Thyroid gland (tissue), 4 donors: ENCODE results near the gene GRIP1.

Experiments used
- POLR2A ChIP-seq, 2 donors: fragments of 450-650 bp; IDR thresholded peaks; one replicate each; pipeline ENCODE4 v1.6.1; 2017; ENCODE audit warnings: antibody characterized with exemption in 2 of 2, mild to moderate bottlenecking in 2 of 2, moderate library complexity in 1 of 2
- TF ChIP-seq, protein P1 (sequence below), 6 experiments: fragments of 200-600 bp in 3 of 6; fragments of 450-650 bp in 3 of 6; sonication (generic) in 3 of 6; IDR thresholded peaks; one replicate each; pipeline ENCODE4 v1.5.1; 2016 to 2019; ENCODE audit warnings: antibody characterized with exemption in 6 of 6, mild to moderate bottlenecking in 2 of 6, inconsistent platforms in 1 of 6, moderate library complexity in 1 of 6

DNA sequence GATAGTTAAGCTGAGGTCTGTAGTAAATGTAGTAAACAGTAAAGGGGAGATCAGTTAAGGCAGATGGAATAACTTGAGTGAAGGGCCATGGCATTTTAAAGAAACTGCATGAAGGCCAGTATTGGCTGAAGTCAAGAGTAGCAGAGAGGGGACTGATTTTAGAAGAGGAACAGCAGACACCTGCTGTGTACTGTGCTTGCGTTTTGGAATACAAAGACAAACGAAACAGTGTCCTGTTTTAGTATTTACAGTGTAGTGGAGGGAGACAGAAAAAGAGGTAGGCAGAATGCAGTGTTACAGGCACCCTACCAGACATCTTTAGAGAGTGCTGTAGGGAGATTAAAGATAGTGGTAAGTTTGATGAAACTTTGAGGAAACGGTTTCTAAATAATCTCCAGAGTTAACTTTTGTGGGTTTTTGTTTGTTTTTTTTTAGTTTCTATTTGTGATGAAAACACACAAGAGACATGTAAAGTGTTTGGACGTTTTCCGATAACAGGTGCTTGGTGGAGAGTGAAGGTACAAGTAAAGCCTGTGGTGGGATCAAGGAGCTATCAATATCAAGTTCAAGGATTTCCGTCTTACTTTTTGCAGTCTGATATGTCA lies 374.5 kb downstream of the GRIP1 start:
- TF ChIP-seq, protein P1, sequence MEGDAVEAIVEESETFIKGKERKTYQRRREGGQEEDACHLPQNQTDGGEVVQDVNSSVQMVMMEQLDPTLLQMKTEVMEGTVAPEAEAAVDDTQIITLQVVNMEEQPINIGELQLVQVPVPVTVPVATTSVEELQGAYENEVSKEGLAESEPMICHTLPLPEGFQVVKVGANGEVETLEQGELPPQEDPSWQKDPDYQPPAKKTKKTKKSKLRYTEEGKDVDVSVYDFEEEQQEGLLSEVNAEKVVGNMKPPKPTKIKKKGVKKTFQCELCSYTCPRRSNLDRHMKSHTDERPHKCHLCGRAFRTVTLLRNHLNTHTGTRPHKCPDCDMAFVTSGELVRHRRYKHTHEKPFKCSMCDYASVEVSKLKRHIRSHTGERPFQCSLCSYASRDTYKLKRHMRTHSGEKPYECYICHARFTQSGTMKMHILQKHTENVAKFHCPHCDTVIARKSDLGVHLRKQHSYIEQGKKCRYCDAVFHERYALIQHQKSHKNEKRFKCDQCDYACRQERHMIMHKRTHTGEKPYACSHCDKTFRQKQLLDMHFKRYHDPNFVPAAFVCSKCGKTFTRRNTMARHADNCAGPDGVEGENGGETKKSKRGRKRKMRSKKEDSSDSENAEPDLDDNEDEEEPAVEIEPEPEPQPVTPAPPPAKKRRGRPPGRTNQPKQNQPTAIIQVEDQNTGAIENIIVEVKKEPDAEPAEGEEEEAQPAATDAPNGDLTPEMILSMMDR (IDR thresholded peaks at IDR 0.05): no peak
- no peak for TF ChIP-seq POLR2A (IDR thresholded peaks at IDR 0.05)
